Urinary bladder (tissue), 4 donors: ENCODE measurements around the gene ZDHHC11. TPM values are rescaled to one million over a fixed set of nuclear protein-coding genes. Genes with fewer than 3 reads are reported as not detected.
"Not testable (repeated sequence)": the region's sequence is repeated elsewhere in the genome, so short reads cannot be mapped to it uniquely, and the experiment has no call there.

Source experiments
- DNase-seq: peaks from one replicate; pipeline ENCODE4 v3.0.0-alpha.2; 2015; ENCODE audit errors: extremely low spot score
- H3K27ac ChIP-seq: one replicate; pipeline ENCODE4 v1.5.1; 2013; ENCODE audit warnings: low read depth, mild to moderate bottlenecking, moderate library complexity
- H3K36me3 ChIP-seq: one replicate; pipeline ENCODE4 v1.6.1; 2013; ENCODE audit warnings: mild to moderate bottlenecking, moderate library complexity; ENCODE audit not compliant: insufficient read depth
- H3K4me1 ChIP-seq: one replicate; pipeline ENCODE4 v1.6.1; 2013; ENCODE audit warnings: mild to moderate bottlenecking, moderate library complexity; ENCODE audit not compliant: insufficient read depth
- H3K4me3 ChIP-seq: one replicate; pipeline ENCODE4 v1.5.1; 2013; ENCODE audit warnings: low read depth, low read length
- WGBS: extraction: QIAGEN DNeasy Blood & Tissue Kit; methylation state at CpG from one replicate; pipeline ENCODE4 v1.1.7; 2013; 5-methylcytosine and 5-hydroxymethylcytosine counted together
- polyA plus RNA-seq: library from polyadenylated mRNA; stranded (reverse); fragments of 200-250 nt; gene quantifications from one replicate; pipeline ENCODE4 v1.2.3, GENCODE V29; 2013
- total RNA-seq: library from RNA; depleted of rRNA; stranded (reverse); fragments of >200 nt; gene quantifications from one replicate; pipeline ENCODE4 v1.2.3, GENCODE V29; 2014
- donor health status: healthy with polysubstance abuse.
- donor health status: healthy.

The ZDHHC11 gene
- total and polyA plus RNA-seq, 2 donors, result 5.9 to 9.3 TPM

GRCh38 chr5:773517-774264 lies 77.1 kb downstream of the ZDHHC11 start:
- H3K4me3 ChIP-seq, result no peak overlapping the region
- no peak overlapping the region for H3K27ac ChIP-seq
- 90% methylated on average over 12 of the region's 12 CpGs for WGBS
- no peak for DNase-seq
- H3K36me3 ChIP-seq, result no peaks in the 10 kb centered on the region
- no peaks in the 10 kb centered on the region for H3K4me1 ChIP-seq

- H3K4me3 ChIP-seq, H3K36me3 ChIP-seq, DNase-seq, H3K27ac ChIP-seq, H3K4me1 ChIP-seq: not testable (repeated sequence)
- WGBS, result 79% methylated on average over 13 of the region's 13 CpGs
These were observed 77.9 kb downstream of the ZDHHC11 start for GRCh38 chr5:772931-773330.

- not testable (repeated sequence) for H3K36me3 ChIP-seq, H3K4me3 ChIP-seq, H3K4me1 ChIP-seq, H3K27ac ChIP-seq, DNase-seq
- WGBS, result 76% methylated on average over 7 of the region's 14 CpGs
These were observed 78.3 kb downstream of the ZDHHC11 start for GRCh38 chr5:772547-772890.

GRCh38 chr5:771841-772546 lies 78.8 kb downstream of the ZDHHC11 start:
- WGBS, result 74% methylated on average over 14 of the region's 31 CpGs
- DNase-seq, H3K36me3 ChIP-seq, H3K4me3 ChIP-seq, H3K27ac ChIP-seq, H3K4me1 ChIP-seq: not testable (repeated sequence)

- H3K4me3 ChIP-seq, H3K27ac ChIP-seq, DNase-seq, H3K4me1 ChIP-seq, H3K36me3 ChIP-seq: not testable (repeated sequence)
- WGBS, result 83% methylated on average over 19 of the region's 19 CpGs
These were observed 79.6 kb downstream of the ZDHHC11 start for GRCh38 chr5:771087-771781.

- not testable (repeated sequence) for H3K27ac ChIP-seq, H3K36me3 ChIP-seq, H3K4me1 ChIP-seq, DNase-seq, H3K4me3 ChIP-seq
- 93% methylated on average over 9 of the region's 10 CpGs for WGBS
These were observed 80.2 kb downstream of the ZDHHC11 start for GRCh38 chr5:770585-770984.

GRCh38 chr5:769485-770145 lies 81.2 kb downstream of the ZDHHC11 start:
- H3K4me3 ChIP-seq, H3K27ac ChIP-seq, H3K36me3 ChIP-seq, H3K4me1 ChIP-seq, DNase-seq: not testable (repeated sequence)
- 74% methylated on average over 29 of the region's 29 CpGs for WGBS

- no peaks in the 10 kb centered on the region for H3K36me3 ChIP-seq
- DNase-seq, result no peak
- no peak overlapping the region for H3K4me3 ChIP-seq
- no peaks in the 10 kb centered on the region for H3K4me1 ChIP-seq
- H3K27ac ChIP-seq, result no peak overlapping the region
- 85% methylated on average over 32 of the region's 32 CpGs for WGBS
These were observed 83.9 kb downstream of the ZDHHC11 start for GRCh38 chr5:766666-767431.

GRCh38 chr5:765948-766631 lies 84.7 kb downstream of the ZDHHC11 start:
- no peak overlapping the region for H3K27ac ChIP-seq
- no peaks in the 10 kb centered on the region for H3K36me3 ChIP-seq
- WGBS, result 90% methylated on average over 18 of the region's 18 CpGs
- no peak for DNase-seq
- H3K4me3 ChIP-seq, result no peak overlapping the region
- no peaks in the 10 kb centered on the region for H3K4me1 ChIP-seq

- no peaks in the 10 kb centered on the region for H3K4me1 ChIP-seq
- no peak for DNase-seq
- 94% methylated on average over 31 of the region's 31 CpGs for WGBS
- no peaks in the 10 kb centered on the region for H3K36me3 ChIP-seq
- H3K4me3 ChIP-seq, result no peak overlapping the region
- no peak overlapping the region for H3K27ac ChIP-seq
These were observed 86.6 kb downstream of the ZDHHC11 start for GRCh38 chr5:763998-764781.

GRCh38 chr5:763397-763796 lies 87.4 kb downstream of the ZDHHC11 start:
- Histone ChIP-seq H3K27ac (no peak overlapping the region), H3K4me3 (no peak overlapping the region), H3K4me1 (no peaks in the 10 kb centered on the region), H3K36me3 (no peaks in the 10 kb centered on the region)
- no peak for DNase-seq
- WGBS, result 80% methylated on average over 5 of the region's 5 CpGs

GRCh38 chr5:762996-763395 lies 87.8 kb downstream of the ZDHHC11 start:
- not testable (repeated sequence) for H3K4me1 ChIP-seq, DNase-seq, H3K4me3 ChIP-seq, H3K27ac ChIP-seq, H3K36me3 ChIP-seq
- WGBS, result 91% methylated on average over 8 of the region's 8 CpGs
